Brain microvascular endothelial cell (primary cell): ENCODE results near the gene IDH3B.

Source experiments
- DNase-seq: peaks from one replicate; pipeline ENCODE4 v3.0.0-alpha.2; 2020
- H3K27ac ChIP-seq: fragments of 250-450 bp; sonication (Bioruptor Pico); 2 replicates; pipeline ENCODE4 v1.5.1; 2020; ENCODE audit warnings: mild to moderate bottlenecking, moderate library complexity
- H3K27me3 ChIP-seq: fragments of 250-450 bp; sonication (Bioruptor Pico); replicated peaks from 2 replicates; pipeline ENCODE4 v1.5.1; 2020; ENCODE audit warnings: mild to moderate bottlenecking
- H3K36me3 ChIP-seq: fragments of 250-450 bp; sonication (Bioruptor Pico); replicated peaks from 2 replicates; pipeline ENCODE4 v1.5.1; 2020; ENCODE audit warnings: mild to moderate bottlenecking
- H3K4me3 ChIP-seq: 2 replicates; pipeline ENCODE4 v1.5.1; 2011; ENCODE audit warnings: low read depth, mild to moderate bottlenecking, control low read depth, low read length, moderate library complexity
- CTCF ChIP-seq: IDR thresholded peaks from 2 replicates; pipeline ENCODE4 v1.5.1; 2011; ENCODE audit warnings: low read depth, mild to moderate bottlenecking, moderate library complexity, low read length, control low read depth, inconsistent platforms; ENCODE audit errors: missing control alignments
- in situ Hi-C: cut with HindIII; loops from 2 replicates; pipeline ENCODE4 v1.10.0; 2017; ENCODE audit warnings: low sequenced_read_pairs, low pct_ligation_motif_present

Gene IDH3B

GRCh38 chr20:2700913-2701620, 37.1 kb upstream of the IDH3B start:
- peaks cover 11% of the 10 kb centered on the region for H3K27me3 ChIP-seq
- in situ Hi-C loops = no loop called here

GRCh38 chr20:2699775-2700413, 35.9 kb upstream of the IDH3B start:
- in situ Hi-C loops = no loop called here
- no peak for DNase-seq
- no peak for TF ChIP-seq CTCF
- no peak overlapping the region for H3K27ac ChIP-seq
- H3K4me3 ChIP-seq = no peak overlapping the region
- peaks cover 23% of the 10 kb centered on the region for H3K27me3 ChIP-seq
- H3K36me3 ChIP-seq = no peaks in the 10 kb centered on the region

More at GRCh38 chr20:2700913-2701620, 37.1 kb upstream of the IDH3B start:
- no peaks in the 10 kb centered on the region for H3K36me3 ChIP-seq
- no peak for DNase-seq
- no peak for TF ChIP-seq CTCF
- H3K27ac ChIP-seq = no peak overlapping the region
- no peak overlapping the region for H3K4me3 ChIP-seq

- Histone ChIP-seq H3K36me3 (no peaks in the 10 kb centered on the region), H3K27ac (no peak overlapping the region), H3K27me3 (peaks cover 31% of the 10 kb centered on the region), H3K4me3 (no peak overlapping the region)
- in situ Hi-C loops = no loop called here
- DNase-seq = no peak
- TF ChIP-seq CTCF = no peak
These were observed 34.9 kb upstream of the IDH3B start for GRCh38 chr20:2698912-2699311.

- TF ChIP-seq CTCF = no peak
- no peak for DNase-seq
- no peak overlapping the region for H3K4me3 ChIP-seq
- in situ Hi-C loops = no loop called here
- H3K36me3 ChIP-seq = no peaks in the 10 kb centered on the region
- H3K27me3 ChIP-seq = peaks cover 37% of the 10 kb centered on the region
- H3K27ac ChIP-seq = no peak overlapping the region
These were observed 34.3 kb upstream of the IDH3B start for GRCh38 chr20:2698186-2698817.

GRCh38 chr20:2697768-2698167, 33.8 kb upstream of the IDH3B start:
- Histone ChIP-seq H3K36me3 (no peaks in the 10 kb centered on the region), H3K27me3 (peaks cover 39% of the 10 kb centered on the region)

More at GRCh38 chr20:2697768-2698167, 33.8 kb upstream of the IDH3B start:
- no peak for DNase-seq
- H3K4me3 ChIP-seq = no peak overlapping the region
- TF ChIP-seq CTCF = no peak
- in situ Hi-C loops = no loop called here
- H3K27ac ChIP-seq = no peak overlapping the region
